T-helper 1 cell treated with Interleukin-12 subunit alpha and Interleukin-12 subunit beta and Interleukin-4 antibody, amounts not matched to agents 30 μg/mL and 1 μg/mL, for 36 hours (primary cell): ENCODE measurements around the gene BMAL1.

Experiments used
- H3K27ac Mint-ChIP-seq: one replicate; pipeline ENCODE4 v1.8.0; 2021; ENCODE audit warnings: mild to moderate bottlenecking, mixed read lengths
- H3K27me3 Mint-ChIP-seq: one replicate; pipeline ENCODE4 v1.8.0; 2021; ENCODE audit warnings: low read depth, mixed read lengths
- H3K36me3 Mint-ChIP-seq: one replicate; pipeline ENCODE4 v1.8.0; 2021; ENCODE audit warnings: low read depth, mixed read lengths
- H3K4me1 Mint-ChIP-seq: one replicate; pipeline ENCODE4 v1.8.0; 2021; ENCODE audit warnings: low read depth, mixed read lengths
- H3K4me3 Mint-ChIP-seq: one replicate; pipeline ENCODE4 v1.8.0; 2021; ENCODE audit warnings: mild to moderate bottlenecking, moderate library complexity, mixed read lengths
- H3K9me3 Mint-ChIP-seq: one replicate; pipeline ENCODE4 v1.8.0; 2021; ENCODE audit warnings: mixed read lengths

Gene BMAL1

GRCh38 chr11:13291800-13292199 is 14.2 kb downstream of the BMAL1 start:
- peaks cover 66% of the 10 kb centered on the region for H3K4me1 Mint-ChIP-seq
- H3K4me3 Mint-ChIP-seq, result no peak overlapping the region
- H3K27ac Mint-ChIP-seq, result no peak overlapping the region
- no peaks in the 10 kb centered on the region for H3K9me3 Mint-ChIP-seq
- H3K36me3 Mint-ChIP-seq, result peaks cover 19% of the 10 kb centered on the region
- no peaks in the 10 kb centered on the region for H3K27me3 Mint-ChIP-seq

- peaks cover 14% of the 10 kb centered on the region for H3K36me3 Mint-ChIP-seq
- no peak overlapping the region for H3K27ac Mint-ChIP-seq
- no peaks in the 10 kb centered on the region for H3K9me3 Mint-ChIP-seq
- no peak overlapping the region for H3K4me3 Mint-ChIP-seq
- peaks cover 64% of the 10 kb centered on the region for H3K4me1 Mint-ChIP-seq
- H3K27me3 Mint-ChIP-seq, result no peaks in the 10 kb centered on the region
Measured at GRCh38 chr11:13292970-13293369, 15.4 kb downstream of the BMAL1 start.

- Mint-ChIP-seq H3K27me3 (no peaks in the 10 kb centered on the region), H3K36me3 (peaks cover 14% of the 10 kb centered on the region), H3K4me3 (no peak overlapping the region), H3K9me3 (no peaks in the 10 kb centered on the region), H3K4me1 (peaks cover 63% of the 10 kb centered on the region), H3K27ac (no peak overlapping the region)
Measured at GRCh38 chr11:13294178-13294577, 16.6 kb downstream of the BMAL1 start.

GRCh38 chr11:13294771-13295579 is 17.4 kb downstream of the BMAL1 start:
- Mint-ChIP-seq H3K27me3 (no peaks in the 10 kb centered on the region), H3K36me3 (peaks cover 12% of the 10 kb centered on the region), H3K4me1 (peaks cover 63% of the 10 kb centered on the region), H3K27ac (no peak overlapping the region), H3K4me3 (no peak overlapping the region), H3K9me3 (no peaks in the 10 kb centered on the region)

- peak overlapping the region; percentile 82 for H3K27ac Mint-ChIP-seq
- H3K9me3 Mint-ChIP-seq, result no peaks in the 10 kb centered on the region
- peaks cover 6% of the 10 kb centered on the region for H3K36me3 Mint-ChIP-seq
Measured at GRCh38 chr11:13297308-13297916, 19.8 kb downstream of the BMAL1 start.

DNA sequence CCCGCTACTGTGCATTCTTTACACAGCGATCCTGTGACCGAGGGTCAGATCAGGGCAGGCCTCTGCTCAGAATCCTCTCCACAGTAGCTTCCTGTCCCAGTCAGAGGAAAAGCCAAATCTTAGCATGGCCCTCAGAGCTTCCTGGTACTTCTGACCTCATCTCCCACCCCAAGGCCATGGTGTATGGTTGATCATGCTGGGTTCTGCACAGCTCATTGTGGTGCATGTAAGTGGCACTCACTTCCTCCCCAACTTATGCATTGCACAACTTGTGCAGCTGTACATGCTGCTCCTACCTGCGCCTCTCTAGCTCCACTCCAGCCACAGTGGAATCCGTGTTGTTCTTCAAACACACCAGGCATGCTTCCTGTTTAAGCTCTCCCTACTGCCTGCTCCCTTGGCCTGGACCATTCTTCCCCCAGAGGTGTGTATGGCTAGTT is 20.3 kb downstream of the BMAL1 start:
- Mint-ChIP-seq H3K27me3 (no peaks in the 10 kb centered on the region), H3K4me1 (peaks cover 62% of the 10 kb centered on the region), H3K9me3 (no peaks in the 10 kb centered on the region), H3K27ac (peak overlapping the region; percentile 82), H3K4me3 (peak overlapping the region; percentile 29), H3K36me3 (peaks cover 6% of the 10 kb centered on the region)

More at GRCh38 chr11:13297308-13297916, 19.8 kb downstream of the BMAL1 start:
- peak overlapping the region; percentile 29 for H3K4me3 Mint-ChIP-seq
- H3K4me1 Mint-ChIP-seq, result peaks cover 61% of the 10 kb centered on the region
- H3K27me3 Mint-ChIP-seq, result no peaks in the 10 kb centered on the region

DNA sequence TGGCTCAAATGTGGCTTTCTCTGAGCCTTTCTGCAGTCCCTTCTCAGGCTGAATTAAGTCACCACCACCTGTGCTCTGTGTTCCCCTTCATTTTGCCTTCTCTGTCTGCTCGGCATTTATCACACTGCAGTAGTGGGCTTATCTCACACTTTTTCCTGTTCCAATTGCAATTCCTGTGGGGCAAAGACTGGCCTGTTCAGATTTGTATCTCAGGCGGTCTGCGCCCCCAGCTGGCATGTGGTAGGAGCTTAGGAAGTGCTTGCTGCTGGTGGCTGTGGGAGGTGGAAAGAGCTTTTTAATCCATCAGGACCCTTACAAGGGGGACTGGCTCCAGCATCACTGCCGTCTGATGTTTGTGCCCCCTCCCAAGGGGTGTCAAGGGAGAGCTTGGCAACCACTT is 21.2 kb downstream of the BMAL1 start:
- Mint-ChIP-seq H3K4me1 (peaks cover 68% of the 10 kb centered on the region), H3K27ac (no peak overlapping the region), H3K27me3 (no peaks in the 10 kb centered on the region), H3K4me3 (no peak overlapping the region), H3K9me3 (peaks cover 3% of the 10 kb centered on the region), H3K36me3 (peaks cover 11% of the 10 kb centered on the region)

GRCh38 chr11:13301522-13301921 is 23.9 kb downstream of the BMAL1 start:
- peaks cover 16% of the 10 kb centered on the region for H3K36me3 Mint-ChIP-seq
- H3K4me1 Mint-ChIP-seq, result peaks cover 51% of the 10 kb centered on the region
- H3K27ac Mint-ChIP-seq, result no peak overlapping the region

DNA sequence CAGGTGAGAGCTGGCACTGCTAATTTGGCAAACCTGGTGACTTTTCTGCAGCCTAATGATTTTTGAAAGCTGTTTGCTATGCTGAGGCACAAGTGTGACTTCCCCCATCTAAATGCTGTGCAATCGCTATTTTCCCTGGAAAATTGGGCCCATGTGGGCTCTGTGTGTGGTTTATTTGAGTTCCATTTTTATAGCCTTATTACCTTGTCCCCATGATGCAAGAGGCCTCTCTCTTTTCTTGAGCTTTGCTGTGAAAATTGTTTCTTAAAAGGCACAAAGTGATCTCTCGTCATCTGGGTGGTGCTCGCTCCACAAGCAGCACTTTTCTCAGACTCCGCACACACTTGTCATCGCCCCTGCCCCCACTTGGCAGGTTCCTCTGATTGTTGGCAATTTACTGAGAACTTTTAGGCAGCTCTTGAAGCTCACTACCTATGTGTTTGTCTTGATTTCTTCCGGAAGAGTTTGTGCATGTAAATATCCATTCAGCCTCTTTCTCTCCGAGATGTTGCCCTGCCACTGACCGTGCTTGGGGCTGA is 24.9 kb downstream of the BMAL1 start:
- H3K36me3 Mint-ChIP-seq, result peaks cover 16% of the 10 kb centered on the region
- H3K9me3 Mint-ChIP-seq, result peaks cover 4% of the 10 kb centered on the region
- H3K4me3 Mint-ChIP-seq, result no peak overlapping the region
- peaks cover 43% of the 10 kb centered on the region for H3K4me1 Mint-ChIP-seq
- no peaks in the 10 kb centered on the region for H3K27me3 Mint-ChIP-seq
- no peak overlapping the region for H3K27ac Mint-ChIP-seq

More at GRCh38 chr11:13301522-13301921, 23.9 kb downstream of the BMAL1 start:
- Mint-ChIP-seq H3K27me3 (no peaks in the 10 kb centered on the region), H3K9me3 (peaks cover 4% of the 10 kb centered on the region), H3K4me3 (no peak overlapping the region)

DNA sequence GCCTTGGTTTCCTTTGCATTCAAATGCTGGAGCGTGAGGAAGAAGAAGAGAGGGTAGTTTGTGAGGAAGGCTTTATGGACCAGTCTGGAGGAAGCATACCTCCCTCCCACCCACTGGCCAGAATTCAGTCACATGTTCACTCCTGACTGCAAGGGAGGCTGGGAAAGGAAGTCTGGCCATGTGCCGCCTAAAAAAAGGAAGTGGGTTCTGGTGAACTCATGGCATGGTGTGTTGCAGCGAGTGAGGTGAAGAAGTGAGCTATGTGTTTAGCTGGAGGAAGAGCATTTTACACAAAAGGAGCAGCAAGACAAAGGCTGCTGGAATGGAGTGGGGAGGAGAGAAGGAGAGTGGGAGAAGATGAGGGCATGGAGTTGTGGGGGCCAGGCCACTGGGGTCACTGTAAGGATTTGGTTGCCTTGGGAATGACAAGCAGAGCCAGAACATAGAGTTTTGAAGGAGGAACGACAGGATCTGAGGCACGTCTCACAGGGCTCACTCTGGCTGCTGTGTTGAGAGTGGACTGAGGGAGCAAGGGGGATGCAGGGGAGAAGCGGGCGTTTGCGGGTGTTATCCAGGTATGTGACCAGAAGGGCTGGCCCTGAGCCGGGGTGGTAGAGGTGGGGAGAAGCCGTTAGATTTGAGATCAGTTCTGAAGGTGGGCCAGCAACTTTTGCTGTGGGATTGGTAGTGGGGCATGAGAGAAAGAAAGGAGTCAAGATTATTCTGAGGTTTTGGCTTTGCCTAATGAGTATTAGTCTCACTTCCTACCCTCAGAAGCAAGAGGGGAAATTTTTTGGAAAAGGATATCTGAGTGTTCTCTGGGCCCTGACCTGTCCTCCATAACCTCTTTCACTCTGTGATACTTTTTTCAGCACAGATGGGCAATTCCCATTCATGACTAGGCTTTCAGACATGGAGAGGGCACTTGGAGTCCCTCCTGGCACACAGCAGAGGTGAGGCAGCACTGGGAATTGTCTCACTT is 26.4 kb downstream of the BMAL1 start:
- Mint-ChIP-seq H3K4me1 (peaks cover 31% of the 10 kb centered on the region), H3K9me3 (peaks cover 4% of the 10 kb centered on the region), H3K36me3 (peaks cover 13% of the 10 kb centered on the region), H3K27me3 (no peaks in the 10 kb centered on the region), H3K27ac (peak overlapping the region; percentile 35), H3K4me3 (peak overlapping the region; percentile 23)

- H3K36me3 Mint-ChIP-seq, result peaks cover 10% of the 10 kb centered on the region
- peaks cover 4% of the 10 kb centered on the region for H3K9me3 Mint-ChIP-seq
- peaks cover 27% of the 10 kb centered on the region for H3K4me1 Mint-ChIP-seq
- no peak overlapping the region for H3K27ac Mint-ChIP-seq
- no peaks in the 10 kb centered on the region for H3K27me3 Mint-ChIP-seq
- H3K4me3 Mint-ChIP-seq, result no peak overlapping the region
Measured at GRCh38 chr11:13304655-13305335, 27.2 kb downstream of the BMAL1 start.

GRCh38 chr11:13308704-13309103 is 31.1 kb downstream of the BMAL1 start:
- Mint-ChIP-seq H3K36me3 (peaks cover 26% of the 10 kb centered on the region), H3K27ac (no peak overlapping the region), H3K4me3 (no peak overlapping the region), H3K4me1 (peaks cover 22% of the 10 kb centered on the region), H3K9me3 (peaks cover 2% of the 10 kb centered on the region), H3K27me3 (no peaks in the 10 kb centered on the region)

GRCh38 chr11:13309156-13309555 is 31.6 kb downstream of the BMAL1 start:
- no peaks in the 10 kb centered on the region for H3K9me3 Mint-ChIP-seq
- H3K27ac Mint-ChIP-seq, result no peak overlapping the region
- H3K36me3 Mint-ChIP-seq, result peaks cover 21% of the 10 kb centered on the region
- no peaks in the 10 kb centered on the region for H3K27me3 Mint-ChIP-seq
- no peak overlapping the region for H3K4me3 Mint-ChIP-seq
- peaks cover 21% of the 10 kb centered on the region for H3K4me1 Mint-ChIP-seq
